ENCODE results near the gene CST1. TPM values are rescaled to one million over a fixed set of nuclear protein-coding genes. Genes with fewer than 3 reads are reported as not detected.
"Not testable (repeated sequence)": the region's sequence is repeated elsewhere in the genome, so short reads cannot be mapped to it uniquely, and the experiment has no call there.

CST1 gene, protein sequence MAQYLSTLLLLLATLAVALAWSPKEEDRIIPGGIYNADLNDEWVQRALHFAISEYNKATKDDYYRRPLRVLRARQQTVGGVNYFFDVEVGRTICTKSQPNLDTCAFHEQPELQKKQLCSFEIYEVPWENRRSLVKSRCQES
- polyA plus RNA-seq (2013, experiment 1 of 2; ENCODE audit: insufficient read length) = 0.47 TPM
- 0.28 TPM for polyA plus RNA-seq (2013, experiment 2 of 2; ENCODE audit: insufficient read length)

DNA sequence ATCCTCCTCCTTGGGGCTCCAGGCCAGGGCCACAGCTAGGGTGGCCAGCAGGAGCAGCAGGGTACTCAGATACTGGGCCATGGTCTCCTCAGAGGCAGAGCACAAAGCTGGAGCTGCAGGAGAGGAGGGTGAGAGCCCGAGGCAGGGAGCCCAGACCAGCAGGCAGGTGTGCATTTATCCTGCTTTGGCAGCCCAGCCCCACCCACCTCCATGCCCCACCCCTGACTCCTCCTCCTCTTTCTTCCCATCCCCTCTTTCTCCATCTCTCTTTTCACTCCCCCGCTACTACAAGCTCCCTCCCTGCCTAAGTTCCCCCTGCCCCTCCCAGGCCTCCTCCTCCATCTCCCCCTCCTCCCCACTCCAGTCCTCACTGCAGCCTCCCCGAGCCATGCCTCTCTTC is at the start of gene CST1:
CST1 (minus strand) TSS at position 150 of the 400 bp plus-strand sequence; CDS start at position 81, 69 bp downstream.
- DNase-seq = not testable (repeated sequence)

DNA sequence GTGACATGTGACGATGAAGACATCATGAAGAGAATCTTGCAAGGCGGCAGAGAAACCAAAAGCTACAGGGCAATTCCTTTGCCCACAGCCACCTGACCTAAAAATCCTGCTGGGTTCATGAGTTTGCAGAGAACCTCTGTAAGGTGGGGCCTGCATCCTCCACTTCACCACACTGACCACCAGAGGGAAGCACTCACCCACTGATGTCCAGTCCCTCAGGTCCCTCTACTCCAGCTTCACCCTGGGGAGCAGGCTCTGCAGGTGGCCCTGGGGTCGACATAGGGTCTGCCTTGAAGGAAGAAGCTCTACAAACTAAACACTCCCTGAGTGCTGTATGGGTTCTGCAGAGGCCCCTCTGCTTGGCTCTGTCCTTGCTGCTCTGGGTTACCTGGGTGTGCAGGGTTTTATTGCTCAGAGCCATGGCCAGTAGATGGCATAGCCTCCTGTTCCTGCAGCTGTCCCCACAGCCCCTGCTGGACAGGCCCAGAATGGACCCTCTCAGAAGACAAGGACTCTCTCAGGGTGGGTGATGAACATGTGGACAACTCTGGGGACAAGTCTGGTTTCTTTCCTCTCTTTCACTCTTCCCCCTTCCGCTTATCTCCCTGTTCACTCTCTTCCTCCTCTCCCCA is 48.6 kb upstream of the CST1 start:
- DNase-seq = peak; percentile 8

DNA sequence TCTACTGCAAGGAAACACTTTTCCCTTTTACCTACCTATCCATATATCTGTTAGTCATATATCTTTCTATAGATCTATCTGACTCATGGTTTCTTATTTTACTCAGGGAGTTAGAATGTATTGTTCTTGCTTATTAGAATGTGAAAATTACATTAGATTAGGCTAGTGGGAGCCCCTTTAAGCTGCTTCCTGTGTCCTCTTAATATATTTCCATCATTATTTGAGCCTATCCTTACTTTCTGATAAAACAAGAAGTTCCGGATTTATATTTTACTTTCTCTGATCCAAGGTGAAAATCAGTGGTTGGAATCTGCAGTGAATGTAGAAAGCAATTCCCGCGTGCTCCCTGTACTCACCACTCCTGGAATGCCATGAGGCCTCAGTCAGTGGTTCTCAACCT is 44.8 kb upstream of the CST1 start:
- DNase-seq = no peak

DNA sequence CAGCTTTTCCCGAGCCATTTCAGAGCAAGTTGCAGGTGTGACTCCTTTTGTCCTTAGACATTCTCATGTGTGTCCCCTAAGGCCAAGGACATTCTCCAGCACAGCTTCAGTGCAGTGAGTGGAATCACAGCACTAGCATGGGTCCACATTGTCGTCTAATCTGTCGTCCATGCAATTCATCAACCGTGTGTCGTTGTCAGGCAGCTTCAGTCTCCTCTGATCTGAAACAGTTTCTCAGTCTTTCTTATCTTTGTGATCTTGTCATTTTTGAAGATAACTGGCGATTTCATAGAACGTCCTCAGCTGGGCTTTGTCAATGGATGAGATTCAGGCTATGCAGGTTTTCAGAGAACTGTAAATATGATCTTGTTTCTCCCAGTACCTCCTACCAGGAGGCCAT is 44.1 kb upstream of the CST1 start:
- no peak for DNase-seq

DNA sequence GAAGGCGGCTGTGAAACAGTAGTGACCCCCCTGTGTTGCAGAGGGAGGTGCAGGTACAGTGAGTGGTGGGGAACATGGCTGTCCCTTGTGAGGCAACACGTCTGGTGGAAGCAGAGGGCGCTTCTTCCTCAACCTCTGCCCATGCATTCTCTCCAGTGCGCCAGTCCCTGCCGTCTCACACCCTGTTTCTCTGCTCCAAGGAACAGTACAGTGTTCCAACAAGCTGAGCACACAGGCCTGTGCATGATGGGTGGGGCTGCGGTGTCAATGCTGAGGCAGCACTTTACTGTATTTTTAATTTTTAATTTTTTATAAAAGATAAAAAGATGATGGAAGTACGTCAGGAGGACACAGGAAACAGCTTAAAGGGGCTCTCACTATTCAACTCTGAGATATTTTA is 43.3 kb upstream of the CST1 start:
- DNase-seq = no peak

DNA sequence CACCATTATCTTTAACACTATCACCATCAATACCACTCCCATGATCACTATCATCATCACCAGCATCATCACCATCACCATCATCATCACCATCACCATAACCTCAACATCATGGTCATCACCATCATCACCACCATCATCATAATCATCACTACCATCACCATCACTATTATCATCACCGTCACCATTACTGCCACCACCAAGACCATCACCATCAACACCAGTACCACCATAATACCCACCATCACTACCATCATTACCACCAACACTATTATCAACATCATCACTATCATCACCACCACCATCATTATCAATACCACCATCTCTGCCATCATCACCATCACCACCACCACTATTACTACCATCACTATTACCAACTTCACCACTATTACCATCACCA is 32.7 kb upstream of the CST1 start:
- no peak for DNase-seq

DNA sequence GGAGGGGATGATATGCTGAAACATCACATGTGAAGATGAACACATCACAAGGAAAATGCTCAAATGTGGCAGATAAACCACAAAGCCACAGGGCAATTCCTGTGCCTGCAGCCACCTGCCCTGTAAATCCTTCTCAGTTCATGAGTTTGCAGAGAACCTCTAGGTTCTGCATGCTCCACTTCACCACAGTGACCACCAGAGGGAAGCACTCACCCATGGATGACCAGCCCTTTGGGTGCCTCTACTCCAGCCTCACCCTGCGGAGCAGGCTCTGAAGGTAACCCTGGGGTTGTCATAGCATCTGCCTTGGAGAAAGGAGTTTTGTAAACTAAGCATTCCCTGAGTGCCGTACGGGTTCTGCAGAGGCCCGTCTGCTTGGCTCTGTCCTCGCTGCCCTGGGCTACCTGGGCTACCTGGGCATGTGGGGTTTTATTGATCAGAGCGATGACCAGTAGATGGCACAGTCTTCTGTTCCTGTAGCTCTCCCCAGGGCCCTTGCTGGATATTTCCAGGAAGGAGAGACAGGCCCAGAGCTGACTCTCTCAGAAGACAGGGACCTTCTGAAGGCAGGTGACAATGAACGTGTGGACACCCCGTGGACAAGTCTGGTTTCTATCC is 31.7 kb upstream of the CST1 start:
- peak; percentile 20 for DNase-seq

DNA sequence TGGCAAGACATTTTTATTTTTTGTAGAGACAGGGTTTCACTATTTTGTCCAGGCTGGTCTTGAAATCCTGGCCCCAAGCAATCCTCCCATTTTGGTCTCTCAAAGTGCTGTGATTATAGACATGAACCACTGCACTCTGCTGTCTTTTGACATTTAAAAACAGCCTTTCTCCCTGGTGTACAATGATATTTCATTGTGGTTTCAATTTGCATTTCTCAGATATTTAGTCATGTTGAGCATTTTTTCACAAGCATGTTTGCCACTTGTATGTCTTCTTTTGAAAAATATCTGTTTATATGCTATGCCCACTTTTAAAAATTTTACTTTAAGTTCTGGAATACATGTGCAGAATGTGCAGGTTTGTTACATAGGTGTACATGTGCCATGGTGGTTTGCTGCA is 27.9 kb upstream of the CST1 start:
- DNase-seq = peak; percentile 60

DNA sequence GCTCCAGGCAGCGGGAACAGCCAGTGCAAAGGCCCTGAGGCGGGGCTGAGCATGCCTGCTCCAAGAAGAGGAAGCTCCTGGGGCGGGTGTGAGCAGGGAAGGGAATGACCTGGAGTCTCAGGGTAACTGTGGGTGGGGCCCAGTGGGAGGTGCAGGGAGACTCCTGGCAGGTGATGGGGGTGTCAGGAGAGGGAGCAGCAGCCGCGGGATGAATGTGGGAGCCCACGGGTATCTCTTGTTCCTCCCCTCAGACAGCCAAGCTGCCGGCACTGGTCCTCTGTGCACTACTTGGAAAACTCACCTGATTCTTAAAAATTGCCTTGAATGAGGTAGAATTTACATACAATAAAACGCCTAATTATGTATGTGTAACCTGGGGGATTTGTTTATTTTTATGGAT is 26.6 kb upstream of the CST1 start:
- DNase-seq = not testable (repeated sequence)

DNA sequence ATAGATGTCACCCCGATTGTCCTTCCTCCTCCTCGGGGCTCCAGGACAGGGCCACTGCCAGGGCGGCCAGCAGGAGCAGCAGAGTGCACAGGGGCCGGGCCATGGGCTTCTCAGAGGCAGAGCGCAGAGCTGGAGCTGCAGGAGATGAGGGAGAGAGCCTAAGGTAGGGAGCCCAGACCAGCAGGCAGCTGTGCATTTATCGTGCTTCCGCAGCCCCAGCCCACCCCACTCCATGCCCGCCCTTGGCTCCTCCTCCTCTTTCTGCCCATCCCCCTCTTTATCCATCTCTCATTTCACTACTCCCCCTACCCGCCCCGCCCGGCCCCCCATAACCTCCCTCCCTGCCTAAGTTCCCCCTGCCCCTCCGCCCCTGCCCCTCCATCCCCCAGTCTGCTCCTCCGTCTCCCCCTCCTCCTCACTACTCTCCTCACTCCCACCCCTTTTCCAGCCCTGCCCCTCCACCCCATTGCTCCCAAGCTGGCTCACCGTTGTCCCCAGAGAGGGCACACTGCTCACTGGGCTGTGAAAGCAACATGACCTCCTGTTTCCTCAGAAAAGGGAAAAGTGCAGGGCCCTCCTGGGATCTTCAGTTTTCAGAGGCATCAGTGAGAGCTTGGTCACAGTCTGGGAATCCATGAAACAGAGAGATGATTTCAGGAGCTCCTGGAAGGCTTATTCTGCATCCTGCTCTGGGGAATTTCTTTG is 25.5 kb upstream of the CST1 start:
- DNase-seq = peak; percentile 52

DNA sequence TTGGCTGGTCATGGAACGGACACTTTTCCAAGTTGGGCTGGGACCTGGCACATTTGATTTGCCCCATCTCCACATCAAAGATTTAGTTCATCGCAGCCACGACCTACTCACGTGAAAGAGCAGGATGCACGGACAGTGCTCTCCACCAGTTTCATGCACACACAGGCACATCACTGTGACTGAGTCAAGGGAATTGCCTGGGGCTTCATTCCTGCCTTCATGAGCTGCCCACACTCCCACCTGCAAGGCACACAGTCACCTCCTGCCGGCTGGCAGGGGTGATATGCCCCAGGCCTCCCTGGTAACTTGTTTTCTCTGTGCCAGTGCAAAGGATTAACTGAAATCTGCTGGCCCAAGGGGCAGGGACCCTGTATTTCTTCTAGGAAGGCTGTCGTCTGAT is 23.3 kb upstream of the CST1 start:
- DNase-seq = no peak

DNA sequence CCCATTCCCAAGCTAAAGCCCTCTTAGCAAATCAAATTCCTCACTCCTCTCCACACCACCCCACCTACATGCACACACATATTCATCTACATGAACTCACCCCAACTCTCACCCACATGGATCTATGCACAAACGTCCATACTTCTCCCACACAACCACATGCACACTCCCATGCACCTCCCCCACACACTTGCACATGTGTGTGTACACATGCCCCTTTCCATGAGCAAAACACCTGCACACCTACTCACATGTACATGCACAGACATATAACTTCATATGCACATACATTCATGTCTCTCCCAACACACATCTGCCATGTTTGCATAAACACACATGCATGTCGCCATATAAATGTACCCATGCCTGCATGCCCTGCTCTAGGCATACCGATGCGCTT is 22.8 kb upstream of the CST1 start:
- DNase-seq = no peak

DNA sequence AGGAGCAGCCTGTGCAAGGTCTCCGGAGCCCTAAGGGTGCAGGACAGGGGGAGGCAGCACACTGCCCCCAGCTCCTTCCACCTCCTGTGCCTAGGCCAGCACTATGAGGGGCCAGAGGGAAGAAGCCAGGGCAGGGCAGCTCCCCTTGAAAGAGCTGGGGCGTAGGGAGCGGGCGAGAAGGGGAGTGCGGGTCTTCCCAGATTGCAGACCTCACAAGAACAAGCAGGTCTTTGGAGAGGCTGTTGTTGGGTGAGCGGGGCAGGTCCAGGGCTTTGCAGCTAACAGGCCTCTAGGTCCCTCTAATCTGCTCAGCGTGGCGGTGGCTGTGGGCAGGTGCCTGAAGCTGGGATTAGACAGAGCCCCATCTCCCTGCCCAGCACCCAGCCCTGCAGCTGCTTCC is 22.4 kb upstream of the CST1 start:
- no peak for DNase-seq

DNA sequence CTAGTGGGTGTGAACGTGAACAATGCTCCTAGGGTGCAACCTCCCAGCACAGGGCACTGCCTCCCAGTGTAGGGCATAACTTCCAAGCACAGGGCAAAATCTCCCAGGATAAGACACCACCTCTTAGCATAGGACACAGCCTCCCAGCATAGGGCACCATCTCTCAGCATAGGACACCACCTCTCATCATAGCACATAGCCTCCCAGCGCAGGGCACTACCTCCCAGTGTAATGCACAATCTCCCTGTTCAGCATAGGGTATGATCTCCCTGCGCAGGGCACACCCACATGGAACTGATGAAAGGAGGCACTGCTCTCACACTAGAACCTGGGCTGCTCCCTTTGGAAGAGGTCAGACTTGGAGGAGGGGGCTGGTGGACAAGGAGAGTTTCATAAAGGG is 21.3 kb upstream of the CST1 start:
- DNase-seq = no peak

DNA sequence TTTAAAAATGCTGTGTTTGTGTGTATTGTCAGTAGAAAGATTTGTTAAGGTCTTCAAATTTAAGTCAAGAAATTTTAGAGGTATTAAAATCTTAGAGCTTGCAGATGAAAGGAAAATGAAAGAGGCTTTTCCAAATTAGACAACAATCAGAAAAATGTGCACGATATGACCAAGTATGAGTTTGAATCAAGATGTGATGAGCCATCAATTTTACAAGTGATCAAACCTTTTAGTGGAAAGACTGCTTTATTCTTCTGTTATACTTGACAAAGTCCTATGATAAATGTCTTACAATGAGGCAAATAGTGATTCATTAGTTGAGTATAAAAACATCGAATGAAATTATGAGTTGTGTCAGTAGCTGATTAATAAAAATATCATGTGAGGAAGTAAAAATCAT is 19.6 kb upstream of the CST1 start:
- DNase-seq = no peak

DNA sequence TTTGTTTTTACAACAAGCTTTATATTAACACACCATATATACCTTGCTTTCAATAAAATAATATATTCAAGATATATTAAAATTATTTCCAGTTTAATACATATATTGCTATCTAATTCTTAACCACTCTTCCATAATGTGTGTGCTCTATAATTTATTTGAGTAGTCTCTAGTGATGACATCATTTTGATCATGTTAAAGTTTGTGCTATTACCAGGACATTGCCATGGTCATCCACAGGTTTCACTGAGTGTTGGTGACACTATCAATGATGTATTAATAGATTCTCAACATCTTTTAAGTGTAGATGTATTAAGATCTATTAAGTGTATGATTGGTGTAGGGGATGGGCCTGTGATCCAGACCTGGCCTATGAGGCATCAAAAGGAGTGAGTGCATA is 17.8 kb upstream of the CST1 start:
- DNase-seq = not testable (repeated sequence)

DNA sequence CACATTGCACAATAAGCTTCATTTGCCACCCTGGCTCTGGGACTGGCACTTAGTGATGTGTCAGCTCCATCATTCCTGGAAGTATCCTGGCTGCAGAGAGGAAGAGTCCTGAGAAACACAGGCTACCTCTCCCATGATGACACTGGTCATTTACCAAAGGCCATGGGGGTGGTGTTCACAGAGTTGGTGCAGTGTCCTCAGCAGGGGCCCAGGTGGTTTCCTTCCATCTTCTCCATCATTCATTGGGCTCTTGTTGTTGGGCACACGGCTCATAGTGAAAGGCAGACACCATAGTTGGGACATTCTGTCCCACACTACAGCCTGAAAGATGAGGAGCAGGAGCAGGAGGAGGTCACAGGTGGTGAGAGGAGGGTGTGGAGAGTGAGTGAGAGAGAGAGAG is 15.8 kb upstream of the CST1 start:
- no peak for DNase-seq

DNA sequence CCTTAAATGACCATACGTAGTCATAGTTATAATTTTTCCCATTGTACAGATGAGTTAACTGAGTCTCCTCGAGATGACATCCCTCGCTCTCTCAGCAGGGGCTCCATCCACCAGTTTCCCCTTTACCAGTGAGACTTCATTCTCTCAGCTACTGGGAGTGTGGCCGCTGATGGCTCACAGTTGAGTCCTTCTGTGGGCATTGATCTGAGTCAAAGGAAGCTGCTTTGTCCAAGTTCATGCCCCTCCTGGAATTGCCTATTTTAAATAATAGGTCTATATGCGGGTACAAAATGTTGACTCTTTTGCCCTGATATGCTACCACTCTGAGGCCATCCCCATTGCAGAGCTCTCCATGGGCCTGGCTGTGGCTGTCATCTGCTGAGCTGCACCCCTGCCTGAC is 14.8 kb upstream of the CST1 start:
- no peak for DNase-seq

DNA sequence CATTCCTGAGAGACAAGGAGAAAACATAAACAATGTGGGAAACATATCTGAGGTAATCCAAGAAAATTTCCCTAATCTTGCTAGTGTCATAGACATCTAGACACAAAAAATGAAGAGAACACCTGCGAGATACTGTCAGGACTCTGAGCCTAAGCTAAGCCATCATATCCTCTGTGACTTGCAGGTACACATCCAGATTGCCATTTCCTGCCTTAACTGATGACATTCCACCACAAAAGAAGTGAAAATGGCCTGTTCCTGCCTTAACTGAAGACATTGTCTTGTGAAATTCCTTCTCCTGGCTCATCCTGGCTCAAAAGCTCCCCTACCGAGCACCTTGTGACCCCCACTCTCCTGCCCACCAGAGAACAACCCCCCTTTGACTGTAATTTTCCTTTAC is 13.9 kb upstream of the CST1 start:
- DNase-seq = not testable (repeated sequence)

DNA sequence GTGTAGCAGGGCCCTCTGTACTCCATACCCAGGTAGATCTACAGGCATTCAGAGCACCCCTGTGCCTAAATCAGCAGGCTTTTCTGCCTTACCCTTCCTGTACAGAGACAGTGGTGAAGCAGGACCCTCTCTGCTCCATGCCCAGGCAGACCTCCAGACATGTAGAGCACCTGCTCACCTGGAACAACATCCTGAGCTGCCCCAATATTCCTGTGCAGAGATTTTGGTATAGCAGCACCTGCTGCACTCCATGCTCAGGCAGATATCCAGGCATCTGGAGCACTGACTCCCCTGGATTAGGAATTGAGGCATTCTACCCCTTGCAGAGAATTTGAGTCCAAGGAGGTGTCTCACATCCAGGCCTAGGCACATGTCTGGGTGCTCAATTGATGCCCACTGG is 12.6 kb upstream of the CST1 start:
- no peak for DNase-seq

DNA sequence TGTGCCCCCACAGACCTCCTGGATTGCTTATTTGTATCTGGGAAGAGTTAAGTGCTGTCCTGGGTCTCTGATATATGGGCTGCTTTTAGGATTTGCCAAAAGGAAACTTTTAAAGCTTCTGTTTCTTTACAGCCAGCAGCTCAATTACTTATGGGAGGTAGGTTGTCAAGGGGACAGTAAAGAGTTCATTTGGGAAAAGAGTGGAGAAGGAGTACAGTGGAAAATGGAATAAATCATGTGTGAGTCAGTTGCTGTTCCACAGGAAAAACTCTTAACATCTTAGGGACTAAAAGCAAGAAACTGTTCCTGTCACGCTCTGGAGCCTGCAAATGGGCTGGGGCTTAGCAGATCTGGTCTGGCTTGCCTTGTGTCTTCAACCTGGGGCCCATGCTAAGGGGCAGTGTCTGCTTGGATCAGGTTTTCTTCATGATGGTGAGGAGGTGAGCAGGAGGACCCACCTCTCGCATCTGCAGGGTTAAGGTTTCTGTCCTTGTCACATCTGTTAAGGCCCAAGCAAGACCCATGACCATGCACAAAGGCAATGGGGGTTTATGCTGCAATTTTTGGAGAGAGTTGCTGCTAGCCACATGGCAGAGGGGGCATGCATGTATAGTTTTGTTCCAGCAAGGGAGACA is 8.7 kb upstream of the CST1 start:
- no peak for DNase-seq

DNA sequence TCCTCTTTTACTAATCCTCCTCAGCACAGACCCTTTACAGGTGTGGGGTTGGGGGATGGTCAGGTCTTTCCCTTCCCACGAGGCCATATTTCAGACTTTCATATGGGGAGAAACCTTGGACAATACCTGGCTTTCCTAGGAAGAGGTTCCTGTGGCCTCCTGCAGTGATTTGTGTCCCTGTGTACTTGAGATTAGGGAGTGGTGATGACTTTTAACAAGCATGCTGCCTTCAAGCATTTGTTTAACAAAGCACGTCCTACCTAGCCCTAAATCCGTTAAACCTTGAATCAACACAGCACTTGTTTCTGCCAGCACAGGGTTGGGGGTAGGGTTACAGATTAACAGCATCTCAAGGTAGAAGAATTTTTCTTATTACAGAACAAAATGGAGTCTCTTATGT is 6.1 kb upstream of the CST1 start:
- DNase-seq = not testable (repeated sequence)

DNA sequence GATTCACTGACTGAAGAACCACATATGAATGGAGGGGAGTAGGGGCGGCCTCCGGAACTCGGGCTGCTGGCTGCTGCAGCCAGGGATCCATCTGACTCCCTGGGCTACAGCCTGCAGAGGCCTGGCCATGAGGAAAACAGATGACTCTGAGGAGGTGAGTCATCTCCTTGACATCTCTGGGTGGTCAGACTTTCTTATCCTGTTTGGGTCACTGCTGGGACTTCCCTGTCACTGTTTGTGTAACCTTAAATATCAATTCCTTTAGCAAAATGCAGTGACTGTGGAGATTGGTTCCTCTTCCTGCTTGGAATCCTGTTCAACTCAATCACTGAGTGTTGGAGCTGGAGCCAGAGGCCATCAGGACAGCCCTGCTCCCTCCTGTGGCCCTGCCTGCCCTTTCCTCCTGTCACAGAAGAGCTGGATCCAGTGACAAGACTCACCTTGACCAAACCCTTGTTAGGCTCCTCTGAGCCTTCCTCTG is 4.4 kb upstream of the CST1 start:
- peak; percentile 73 for DNase-seq

Measured in fibroblast of skin of back (primary cell).